Measurements from ENCODE around the gene TMEM175.

DNA sequence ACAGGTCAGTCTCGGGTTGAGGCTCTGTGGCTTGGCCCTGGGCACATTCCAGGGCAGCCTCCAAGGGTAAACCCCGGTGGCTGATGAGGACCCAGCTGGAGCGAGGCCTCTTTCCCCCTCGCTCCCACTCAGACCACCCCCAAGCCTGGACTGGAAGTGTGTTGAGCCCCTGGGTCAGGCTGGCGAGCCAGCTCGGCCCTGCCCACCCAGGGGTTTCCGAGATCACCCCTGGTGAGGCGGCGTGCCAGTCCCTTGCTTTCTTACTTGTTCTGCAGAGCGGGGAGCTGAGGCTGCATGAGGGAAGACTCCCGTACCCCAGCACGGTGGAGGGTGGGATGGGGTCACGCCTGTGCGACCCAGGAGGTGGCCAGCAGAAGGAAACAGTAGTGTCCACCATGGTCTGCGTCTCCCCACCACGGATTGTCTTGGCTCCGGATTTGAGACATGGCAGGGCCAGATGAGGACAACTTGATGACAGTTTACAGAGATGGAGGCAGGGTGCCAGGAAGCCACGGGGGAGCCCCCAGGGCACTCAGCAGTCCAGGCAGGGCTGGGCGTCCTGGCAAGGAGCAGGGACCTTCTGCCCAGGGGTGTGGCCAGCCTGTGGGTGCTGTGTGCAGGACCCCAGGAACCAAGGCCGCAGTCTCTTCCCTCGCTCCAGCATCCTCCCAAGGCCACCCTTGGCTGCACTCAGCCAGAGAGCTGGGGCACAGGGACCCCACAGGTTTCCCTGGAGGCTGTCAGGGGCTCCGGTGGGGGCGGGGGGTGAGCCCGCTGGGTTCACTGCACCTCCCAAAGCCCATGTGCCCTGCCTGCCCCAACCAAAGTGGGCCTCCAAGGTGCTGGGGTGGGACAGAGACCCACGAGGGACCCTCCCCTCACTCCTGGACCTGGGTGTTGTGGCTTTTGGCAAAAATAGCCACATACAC is 72.6 kb downstream of the TMEM175 start:
- TF ChIP-seq, protein P1, sequence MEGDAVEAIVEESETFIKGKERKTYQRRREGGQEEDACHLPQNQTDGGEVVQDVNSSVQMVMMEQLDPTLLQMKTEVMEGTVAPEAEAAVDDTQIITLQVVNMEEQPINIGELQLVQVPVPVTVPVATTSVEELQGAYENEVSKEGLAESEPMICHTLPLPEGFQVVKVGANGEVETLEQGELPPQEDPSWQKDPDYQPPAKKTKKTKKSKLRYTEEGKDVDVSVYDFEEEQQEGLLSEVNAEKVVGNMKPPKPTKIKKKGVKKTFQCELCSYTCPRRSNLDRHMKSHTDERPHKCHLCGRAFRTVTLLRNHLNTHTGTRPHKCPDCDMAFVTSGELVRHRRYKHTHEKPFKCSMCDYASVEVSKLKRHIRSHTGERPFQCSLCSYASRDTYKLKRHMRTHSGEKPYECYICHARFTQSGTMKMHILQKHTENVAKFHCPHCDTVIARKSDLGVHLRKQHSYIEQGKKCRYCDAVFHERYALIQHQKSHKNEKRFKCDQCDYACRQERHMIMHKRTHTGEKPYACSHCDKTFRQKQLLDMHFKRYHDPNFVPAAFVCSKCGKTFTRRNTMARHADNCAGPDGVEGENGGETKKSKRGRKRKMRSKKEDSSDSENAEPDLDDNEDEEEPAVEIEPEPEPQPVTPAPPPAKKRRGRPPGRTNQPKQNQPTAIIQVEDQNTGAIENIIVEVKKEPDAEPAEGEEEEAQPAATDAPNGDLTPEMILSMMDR (conservative IDR thresholded peaks at IDR 0.05), result no peak
- TF ChIP-seq EZH2 (IDR thresholded peaks at IDR 0.05; ENCODE audit: low read depth), result no peak
